Nephron progenitor cell (in vitro differentiated cells): Measurements from ENCODE around the gene METTL26.

ENCODE experiments used
- DNase-seq: peaks from one replicate; pipeline ENCODE4 v3.0.0; 2021
- H3K27ac Mint-ChIP-seq: 2 replicates; pipeline ENCODE4 v1.8.0; 2021; ENCODE audit warnings: mild to moderate bottlenecking, moderate library complexity, mixed read lengths
- H3K27me3 Mint-ChIP-seq: 2 replicates; pipeline ENCODE4 v1.8.0; 2021; ENCODE audit warnings: mild to moderate bottlenecking, low read depth, mixed read lengths; ENCODE audit not compliant: poor library complexity
- H3K36me3 Mint-ChIP-seq: 2 replicates; pipeline ENCODE4 v1.8.0; 2021; ENCODE audit warnings: low read depth, mixed read lengths
- H3K4me1 Mint-ChIP-seq: 2 replicates; pipeline ENCODE4 v1.8.0; 2021; ENCODE audit warnings: mixed read lengths
- H3K4me3 Mint-ChIP-seq: 2 replicates; pipeline ENCODE4 v1.8.0; 2021; ENCODE audit warnings: mild to moderate bottlenecking, moderate library complexity, mixed read lengths
- H3K9me3 Mint-ChIP-seq: 2 replicates; pipeline ENCODE4 v1.8.0; 2021; ENCODE audit warnings: mild to moderate bottlenecking, moderate library complexity, mixed read lengths
- CTCF ChIP-seq: fragments of 200-600 bp; sonication (generic); IDR thresholded peaks from 2 replicates; pipeline ENCODE4 v1.5.0; 2021; ENCODE audit warnings: antibody characterized with exemption

The METTL26 gene

GRCh38 chr16:588889-589657 is 47.0 kb downstream of the METTL26 start:
- Mint-ChIP-seq H3K36me3 (peaks cover 7% of the 10 kb centered on the region), H3K9me3 (no peaks in the 10 kb centered on the region), H3K4me1 (peaks cover 60% of the 10 kb centered on the region), H3K4me3 (peak overlapping the region; percentile 98), H3K27me3 (peaks cover 7% of the 10 kb centered on the region), H3K27ac (peak overlapping the region; percentile 99)
- DNase-seq, result peak; percentile 98
- no peak for TF ChIP-seq CTCF

DNA sequence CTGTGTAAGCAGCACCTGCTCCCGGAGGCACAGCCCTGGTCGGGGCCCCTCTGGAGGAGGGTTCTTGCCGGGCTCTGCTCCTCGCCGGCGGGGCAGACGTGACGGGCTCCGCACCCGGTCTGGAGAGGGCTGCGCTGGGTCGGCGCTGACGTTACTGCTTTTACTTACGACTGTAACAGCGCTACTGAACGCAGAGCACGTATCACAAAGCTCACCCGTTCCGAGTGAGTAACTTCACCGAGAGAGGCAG is 47.5 kb downstream of the METTL26 start:
- Mint-ChIP-seq H3K4me3 (peak overlapping the region; percentile 95), H3K4me1 (peaks cover 55% of the 10 kb centered on the region)
- no peak for TF ChIP-seq CTCF

GRCh38 chr16:586645-587590 is 49.2 kb downstream of the METTL26 start:
- H3K27me3 Mint-ChIP-seq, result peaks cover 7% of the 10 kb centered on the region
- H3K4me3 Mint-ChIP-seq, result peak overlapping the region; percentile 95
- H3K36me3 Mint-ChIP-seq, result no peaks in the 10 kb centered on the region
- peaks cover 39% of the 10 kb centered on the region for H3K4me1 Mint-ChIP-seq
- H3K27ac Mint-ChIP-seq, result peak overlapping the region; percentile 77
- no peaks in the 10 kb centered on the region for H3K9me3 Mint-ChIP-seq
- no peak for DNase-seq
- TF ChIP-seq CTCF, result no peak

More for the DNA sequence above, 47.5 kb downstream of the METTL26 start:
- DNase-seq, result peak; percentile 56
- H3K36me3 Mint-ChIP-seq, result peaks cover 4% of the 10 kb centered on the region
- no peaks in the 10 kb centered on the region for H3K9me3 Mint-ChIP-seq
- peaks cover 7% of the 10 kb centered on the region for H3K27me3 Mint-ChIP-seq
- H3K27ac Mint-ChIP-seq, result peak overlapping the region; percentile 98

DNA sequence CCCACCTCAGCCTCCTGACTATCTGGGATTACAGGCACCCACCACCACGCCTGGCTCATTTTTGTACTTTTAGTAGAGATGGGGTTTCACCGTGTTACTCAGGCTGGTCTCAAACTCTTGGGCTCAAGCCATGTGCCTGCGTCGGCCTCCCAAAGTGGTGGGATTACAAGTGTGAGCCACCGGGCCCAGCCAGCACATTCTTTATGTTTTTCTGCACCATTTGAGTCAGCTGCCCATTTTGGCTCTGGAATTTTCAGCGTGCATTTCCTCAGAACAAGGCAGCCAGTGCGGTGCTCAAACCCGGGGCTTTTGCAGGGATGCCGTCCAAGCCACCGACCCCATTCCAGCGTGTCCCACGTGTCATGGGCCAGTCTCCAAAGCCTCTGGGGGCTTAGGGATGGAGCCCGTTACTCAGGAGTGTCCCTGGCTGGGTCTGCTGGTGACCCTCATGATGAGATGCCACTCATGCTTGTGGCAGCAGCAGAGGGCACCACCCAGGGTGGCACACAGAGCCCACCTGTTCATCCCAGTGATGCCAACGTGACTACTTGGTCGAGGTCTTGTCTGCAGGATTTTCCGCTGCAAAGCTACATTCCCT is 50.0 kb downstream of the METTL26 start:
- H3K4me1 Mint-ChIP-seq, result peaks cover 32% of the 10 kb centered on the region
- no peak overlapping the region for H3K4me3 Mint-ChIP-seq
- no peaks in the 10 kb centered on the region for H3K9me3 Mint-ChIP-seq
- no peak overlapping the region for H3K27ac Mint-ChIP-seq
- H3K36me3 Mint-ChIP-seq, result no peaks in the 10 kb centered on the region
- DNase-seq, result no peak
- TF ChIP-seq CTCF, result no peak
- peaks cover 7% of the 10 kb centered on the region for H3K27me3 Mint-ChIP-seq

GRCh38 chr16:585351-585750 is 50.8 kb downstream of the METTL26 start:
- Mint-ChIP-seq H3K4me3 (no peak overlapping the region), H3K9me3 (no peaks in the 10 kb centered on the region), H3K4me1 (peaks cover 24% of the 10 kb centered on the region), H3K27me3 (peaks cover 7% of the 10 kb centered on the region), H3K36me3 (no peaks in the 10 kb centered on the region), H3K27ac (no peak overlapping the region)
- DNase-seq, result no peak
- TF ChIP-seq CTCF, result no peak
